ENCODE results near the gene ZFYVE28.

ZFYVE28 gene

GRCh38 chr4:2389691-2390090, 28.8 kb downstream of the ZFYVE28 start:
- TF ChIP-seq CTCF (IDR thresholded peaks at IDR 0.05; ENCODE audit: low read depth, low read length): no peak
- in situ Hi-C loops (cut with HindIII; ENCODE audit: low sequenced_read_pairs): no loop called here

GRCh38 chr4:2388429-2389182, 29.8 kb downstream of the ZFYVE28 start:
- peak; percentile 16 for DNase-seq (ENCODE audit: low read depth, low spot score)
- in situ Hi-C loops (cut with HindIII; ENCODE audit: low sequenced_read_pairs): no loop called here
- no peak for TF ChIP-seq CTCF (IDR thresholded peaks at IDR 0.05; ENCODE audit: low read depth, low read length)
- H3K4me3 ChIP-seq (ENCODE audit: low read depth, low read length): no peak overlapping the region

More at GRCh38 chr4:2389691-2390090, 28.8 kb downstream of the ZFYVE28 start:
- no peak overlapping the region for H3K4me3 ChIP-seq (ENCODE audit: low read depth, low read length)
- DNase-seq (ENCODE audit: low read depth, low spot score): no peak

GRCh38 chr4:2387829-2388228, 30.6 kb downstream of the ZFYVE28 start:
- no peak overlapping the region for H3K4me3 ChIP-seq (ENCODE audit: low read depth, low read length)
- TF ChIP-seq CTCF (IDR thresholded peaks at IDR 0.05; ENCODE audit: low read depth, low read length): no peak
- no peak for DNase-seq (ENCODE audit: low read depth, low spot score)
- in situ Hi-C loops (cut with HindIII; ENCODE audit: low sequenced_read_pairs): no loop called here

GRCh38 chr4:2387218-2387617, 31.2 kb downstream of the ZFYVE28 start:
- H3K4me3 ChIP-seq (ENCODE audit: low read depth, low read length): no peak overlapping the region
- TF ChIP-seq CTCF (IDR thresholded peaks at IDR 0.05; ENCODE audit: low read depth, low read length): no peak
- DNase-seq (ENCODE audit: low read depth, low spot score): no peak
- in situ Hi-C loops (cut with HindIII; ENCODE audit: low sequenced_read_pairs): no loop called here

- in situ Hi-C loops (cut with HindIII; ENCODE audit: low sequenced_read_pairs): no loop called here
- TF ChIP-seq CTCF (IDR thresholded peaks at IDR 0.05; ENCODE audit: low read depth, low read length): no peak
- no peak overlapping the region for H3K4me3 ChIP-seq (ENCODE audit: low read depth, low read length)
- DNase-seq (ENCODE audit: low read depth, low spot score): no peak
Observed at GRCh38 chr4:2386717-2387116, 31.7 kb downstream of the ZFYVE28 start.

- DNase-seq (ENCODE audit: low read depth, low spot score): no peak
- in situ Hi-C loops (cut with HindIII; ENCODE audit: low sequenced_read_pairs): no loop called here
- no peak overlapping the region for H3K4me3 ChIP-seq (ENCODE audit: low read depth, low read length)
- TF ChIP-seq CTCF (IDR thresholded peaks at IDR 0.05; ENCODE audit: low read depth, low read length): no peak
Observed at GRCh38 chr4:2385516-2385915, 32.9 kb downstream of the ZFYVE28 start.
